Measurements from ENCODE around the gene AQP12A.
"Not testable (repeated sequence)": the region's sequence is repeated elsewhere in the genome, so short reads cannot be mapped to it uniquely, and the experiment has no call there.

- not testable (repeated sequence) for TF ChIP-seq SMC3 (conservative IDR thresholded peaks at IDR 0.05; ENCODE audit: insufficient read depth, low read depth, low read length); NR1H2 (CRISPR knock-in tag; IDR thresholded peaks at IDR 0.05); MAFG (tag; conservative IDR thresholded peaks at IDR 0.05); ZNF253 (CRISPR knock-in tag; conservative IDR thresholded peaks at IDR 0.05); LARP7 (IDR thresholded peaks at IDR 0.05); ZNF778 (CRISPR knock-in tag; IDR thresholded peaks at IDR 0.05); CBFB (CRISPR knock-in tag; IDR thresholded peaks at IDR 0.05); GABPA (tag; conservative IDR thresholded peaks at IDR 0.05; ENCODE audit: low read depth)
- TF ChIP-seq, protein P1, sequence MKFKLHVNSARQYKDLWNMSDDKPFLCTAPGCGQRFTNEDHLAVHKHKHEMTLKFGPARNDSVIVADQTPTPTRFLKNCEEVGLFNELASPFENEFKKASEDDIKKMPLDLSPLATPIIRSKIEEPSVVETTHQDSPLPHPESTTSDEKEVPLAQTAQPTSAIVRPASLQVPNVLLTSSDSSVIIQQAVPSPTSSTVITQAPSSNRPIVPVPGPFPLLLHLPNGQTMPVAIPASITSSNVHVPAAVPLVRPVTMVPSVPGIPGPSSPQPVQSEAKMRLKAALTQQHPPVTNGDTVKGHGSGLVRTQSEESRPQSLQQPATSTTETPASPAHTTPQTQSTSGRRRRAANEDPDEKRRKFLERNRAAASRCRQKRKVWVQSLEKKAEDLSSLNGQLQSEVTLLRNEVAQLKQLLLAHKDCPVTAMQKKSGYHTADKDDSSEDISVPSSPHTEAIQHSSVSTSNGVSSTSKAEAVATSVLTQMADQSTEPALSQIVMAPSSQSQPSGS (CRISPR knock-in tag; IDR thresholded peaks at IDR 0.05), result not testable (repeated sequence)
- TF ChIP-seq, protein P2, sequence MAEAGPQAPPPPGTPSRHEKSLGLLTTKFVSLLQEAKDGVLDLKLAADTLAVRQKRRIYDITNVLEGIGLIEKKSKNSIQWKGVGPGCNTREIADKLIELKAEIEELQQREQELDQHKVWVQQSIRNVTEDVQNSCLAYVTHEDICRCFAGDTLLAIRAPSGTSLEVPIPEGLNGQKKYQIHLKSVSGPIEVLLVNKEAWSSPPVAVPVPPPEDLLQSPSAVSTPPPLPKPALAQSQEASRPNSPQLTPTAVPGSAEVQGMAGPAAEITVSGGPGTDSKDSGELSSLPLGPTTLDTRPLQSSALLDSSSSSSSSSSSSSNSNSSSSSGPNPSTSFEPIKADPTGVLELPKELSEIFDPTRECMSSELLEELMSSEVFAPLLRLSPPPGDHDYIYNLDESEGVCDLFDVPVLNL (CRISPR knock-in tag; IDR thresholded peaks at IDR 0.05; ENCODE audit: low read depth), result not testable (repeated sequence)
These were observed 8.2 kb upstream of the AQP12A start for GRCh38 chr2:240683329-240683979.
